ENCODE measurements around the gene ETNK2. TPM values are rescaled to one million over a fixed set of nuclear protein-coding genes. Genes with fewer than 3 reads are reported as not detected.
A peak's percentile ranks its signal among the peaks of the same experiment; 100 is the strongest.

Gene ETNK2
- total and polyA plus RNA-seq, 2 of the 13 experiments (the other 11 are each of a cell fraction or from before 2014, with no cell fraction given): 15.5 to 42.8 TPM

DNA sequence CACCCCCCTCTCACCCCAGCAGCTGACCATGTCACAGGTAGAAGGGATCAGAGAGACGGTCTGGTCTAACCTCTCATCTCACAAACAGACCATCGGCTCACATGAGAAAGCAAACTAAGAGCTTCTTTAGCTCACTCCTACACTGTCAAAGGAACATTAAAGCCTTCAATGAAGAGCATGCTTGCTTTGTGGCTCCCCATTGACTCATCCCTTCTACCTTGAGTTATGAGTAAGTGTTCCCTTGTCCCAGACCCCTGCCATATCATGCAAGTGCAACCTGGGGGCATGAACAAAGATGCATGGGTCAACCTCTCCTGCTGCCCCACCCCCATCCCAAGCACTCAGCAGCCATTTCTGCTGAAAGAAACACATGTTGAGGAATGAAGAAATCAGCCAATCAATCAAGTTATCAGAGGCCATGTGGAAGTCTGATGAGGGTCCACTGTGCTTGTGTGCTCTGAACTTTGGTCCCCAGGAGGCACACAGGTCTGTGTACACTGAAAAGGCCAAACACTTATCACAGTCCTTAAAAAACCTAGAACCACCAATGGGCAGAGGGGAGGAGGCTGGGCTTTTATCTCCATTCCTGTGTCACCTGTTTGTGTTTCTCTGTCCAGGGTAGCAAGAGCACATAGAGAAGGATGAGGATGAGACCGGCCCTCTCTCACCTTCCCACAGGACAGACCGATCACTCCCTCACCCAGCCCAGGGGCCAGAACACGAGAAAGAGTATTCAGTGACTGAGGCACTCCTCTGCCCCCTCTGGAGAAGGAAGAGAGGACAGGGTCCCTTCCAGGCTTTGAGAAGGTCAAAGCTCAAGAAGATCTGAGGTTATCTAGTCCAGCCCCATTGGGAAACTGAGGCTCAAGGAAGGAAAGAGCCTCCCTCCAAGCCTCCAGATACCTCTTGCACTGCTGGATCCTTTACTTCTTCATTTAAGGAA lies 9.5 kb downstream of the ETNK2 start (continued):
- TF ChIP-seq REST (IDR thresholded peaks at IDR 0.05; ENCODE audit: borderline replicate concordance in 1 of 2, low read depth in 1 of 2, low read length in 2 of 2) (peak in 1 of 2 experiments; percentile 83; a peak in 3 of 4 replicates), TAF1 (CRISPR knock-in tag; IDR thresholded peaks at IDR 0.05) (no peak), PHF21A (CRISPR knock-in tag; IDR thresholded peaks at IDR 0.05) (0 out of 2 replicates have a peak, but pooled peaks have one; percentile 32), YEATS4 (CRISPR knock-in tag; IDR thresholded peaks at IDR 0.05; ENCODE audit: borderline replicate concordance) (0 out of 2 replicates have a peak, but pooled peaks have one; percentile 18), ZNF512 (CRISPR knock-in tag; IDR thresholded peaks at IDR 0.05) (no peak), KMT2A (CRISPR knock-in tag; IDR thresholded peaks at IDR 0.05) (no peak), NFKBIZ (CRISPR knock-in tag; IDR thresholded peaks at IDR 0.05) (no peak), ZNF557 (CRISPR knock-in tag; IDR thresholded peaks at IDR 0.05) (no peak), ZMYM4 (CRISPR knock-in tag; IDR thresholded peaks at IDR 0.05) (0 out of 2 replicates have a peak, but pooled peaks have one; percentile 24), HMGA1 (CRISPR knock-in tag; conservative IDR thresholded peaks at IDR 0.05) (no peak), GATAD1 (CRISPR knock-in tag; IDR thresholded peaks at IDR 0.05) (no peak), ARNTL (CRISPR knock-in tag; IDR thresholded peaks at IDR 0.05) (no peak), TBP (CRISPR knock-in tag; IDR thresholded peaks at IDR 0.05) (no peak), GFI1 (CRISPR knock-in tag; IDR thresholded peaks at IDR 0.05; ENCODE audit: borderline replicate concordance) (no peak), HDAC1 (CRISPR knock-in tag; IDR thresholded peaks at IDR 0.05) (0 out of 2 replicates have a peak, but pooled peaks have one; percentile 36), EZH2 (conservative IDR thresholded peaks at IDR 0.05; ENCODE audit: low read depth, low read length) (no peak), ZNF570 (CRISPR knock-in tag; IDR thresholded peaks at IDR 0.05; ENCODE audit: borderline replicate concordance) (no peak), ZNF766 (CRISPR knock-in tag; IDR thresholded peaks at IDR 0.05; ENCODE audit: borderline replicate concordance) (no peak), JUND (CRISPR knock-in tag; IDR thresholded peaks at IDR 0.05) (0 out of 2 replicates have a peak, but pooled peaks have one; percentile 19), HNF4A (CRISPR knock-in tag; IDR thresholded peaks at IDR 0.05) (peak; percentile 88)
- TF ChIP-seq, protein P1, sequence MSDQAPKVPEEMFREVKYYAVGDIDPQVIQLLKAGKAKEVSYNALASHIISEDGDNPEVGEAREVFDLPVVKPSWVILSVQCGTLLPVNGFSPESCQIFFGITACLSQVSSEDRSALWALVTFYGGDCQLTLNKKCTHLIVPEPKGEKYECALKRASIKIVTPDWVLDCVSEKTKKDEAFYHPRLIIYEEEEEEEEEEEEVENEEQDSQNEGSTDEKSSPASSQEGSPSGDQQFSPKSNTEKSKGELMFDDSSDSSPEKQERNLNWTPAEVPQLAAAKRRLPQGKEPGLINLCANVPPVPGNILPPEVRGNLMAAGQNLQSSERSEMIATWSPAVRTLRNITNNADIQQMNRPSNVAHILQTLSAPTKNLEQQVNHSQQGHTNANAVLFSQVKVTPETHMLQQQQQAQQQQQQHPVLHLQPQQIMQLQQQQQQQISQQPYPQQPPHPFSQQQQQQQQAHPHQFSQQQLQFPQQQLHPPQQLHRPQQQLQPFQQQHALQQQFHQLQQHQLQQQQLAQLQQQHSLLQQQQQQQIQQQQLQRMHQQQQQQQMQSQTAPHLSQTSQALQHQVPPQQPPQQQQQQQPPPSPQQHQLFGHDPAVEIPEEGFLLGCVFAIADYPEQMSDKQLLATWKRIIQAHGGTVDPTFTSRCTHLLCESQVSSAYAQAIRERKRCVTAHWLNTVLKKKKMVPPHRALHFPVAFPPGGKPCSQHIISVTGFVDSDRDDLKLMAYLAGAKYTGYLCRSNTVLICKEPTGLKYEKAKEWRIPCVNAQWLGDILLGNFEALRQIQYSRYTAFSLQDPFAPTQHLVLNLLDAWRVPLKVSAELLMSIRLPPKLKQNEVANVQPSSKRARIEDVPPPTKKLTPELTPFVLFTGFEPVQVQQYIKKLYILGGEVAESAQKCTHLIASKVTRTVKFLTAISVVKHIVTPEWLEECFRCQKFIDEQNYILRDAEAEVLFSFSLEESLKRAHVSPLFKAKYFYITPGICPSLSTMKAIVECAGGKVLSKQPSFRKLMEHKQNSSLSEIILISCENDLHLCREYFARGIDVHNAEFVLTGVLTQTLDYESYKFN (CRISPR knock-in tag; conservative IDR thresholded peaks at IDR 0.05): peak; percentile 70
